NCI-H526 treated with DMSO at 0.1 percent for 48 hours (cell line): ENCODE measurements around the gene TIAM2.
"Not testable (repeated sequence)": the region's sequence is repeated elsewhere in the genome, so short reads cannot be mapped to it uniquely, and the experiment has no call there.

Experiments used
- DNase-seq: peaks from one replicate; lab custom pipeline; 2025; lab: John Stamatoyannopoulos, UW

TIAM2 gene

GRCh38 chr6:155103083-155103645 lies 108.0 kb downstream of the TIAM2 start:
- not testable (repeated sequence) for DNase-seq

GRCh38 chr6:155103816-155104366 lies 108.8 kb downstream of the TIAM2 start:
- DNase-seq, result no peak

- DNase-seq, result no peak
Observed at GRCh38 chr6:155106456-155107115, 111.5 kb downstream of the TIAM2 start.

- no peak for DNase-seq
Observed at GRCh38 chr6:155107432-155108069, 112.4 kb downstream of the TIAM2 start.

GRCh38 chr6:155108070-155108820 lies 113.1 kb downstream of the TIAM2 start:
- DNase-seq, result no peak

- DNase-seq, result no peak
Observed at GRCh38 chr6:155110721-155111120, 115.6 kb downstream of the TIAM2 start.

- DNase-seq, result no peak
Observed at GRCh38 chr6:155112757-155113156, 117.6 kb downstream of the TIAM2 start.

GRCh38 chr6:155115893-155116570 lies 120.9 kb downstream of the TIAM2 start:
- no peak for DNase-seq

GRCh38 chr6:155116571-155116910 lies 121.4 kb downstream of the TIAM2 start:
- no peak for DNase-seq

GRCh38 chr6:155117256-155117655 lies 122.1 kb downstream of the TIAM2 start:
- no peak for DNase-seq

- no peak for DNase-seq
Observed at GRCh38 chr6:155117785-155118184, 122.7 kb downstream of the TIAM2 start.

GRCh38 chr6:155119201-155119600 lies 124.1 kb downstream of the TIAM2 start:
- DNase-seq, result not testable (repeated sequence)

GRCh38 chr6:155120034-155120433 lies 124.9 kb downstream of the TIAM2 start:
- no peak for DNase-seq

GRCh38 chr6:155121294-155121693 lies 126.2 kb downstream of the TIAM2 start:
- DNase-seq, result no peak

GRCh38 chr6:155121699-155122098 lies 126.6 kb downstream of the TIAM2 start:
- no peak for DNase-seq

GRCh38 chr6:155122199-155122950 lies 127.3 kb downstream of the TIAM2 start:
- no peak for DNase-seq

GRCh38 chr6:155123520-155123919 lies 128.4 kb downstream of the TIAM2 start:
- DNase-seq, result no peak

- no peak for DNase-seq
Observed at GRCh38 chr6:155125906-155126305, 130.8 kb downstream of the TIAM2 start.

GRCh38 chr6:155126727-155127439 lies 131.8 kb downstream of the TIAM2 start:
- DNase-seq, result no peak

- DNase-seq, result no peak
Observed at GRCh38 chr6:155128977-155129376, 133.9 kb downstream of the TIAM2 start.

GRCh38 chr6:155129744-155130143 lies 134.6 kb downstream of the TIAM2 start:
- no peak for DNase-seq
